Breast epithelium (tissue), 3 donors: Measurements from ENCODE around the gene EML1.

ENCODE experiments used
- POLR2A ChIP-seq: fragments of 450-650 bp; IDR thresholded peaks from one replicate; pipeline ENCODE4 v1.6.1; 2016; ENCODE audit warnings: antibody characterized with exemption, mild to moderate bottlenecking, moderate library complexity
- POLR2AphosphoS5 ChIP-seq, 3 donors: sonication (generic); formaldehyde crosslinking; IDR thresholded peaks; one replicate each; pipeline ENCODE4 v1.6.1; 2017; ENCODE audit warnings: antibody characterized with exemption in 3 of 3
- TF ChIP-seq, protein P1 (sequence below), 3 donors: fragments of 450-650 bp; IDR thresholded peaks; one replicate each; pipeline ENCODE4 v1.5.1; 2016 to 2017; ENCODE audit warnings: antibody characterized with exemption in 3 of 3, mild to moderate bottlenecking in 3 of 3, moderate library complexity in 3 of 3

DNA sequence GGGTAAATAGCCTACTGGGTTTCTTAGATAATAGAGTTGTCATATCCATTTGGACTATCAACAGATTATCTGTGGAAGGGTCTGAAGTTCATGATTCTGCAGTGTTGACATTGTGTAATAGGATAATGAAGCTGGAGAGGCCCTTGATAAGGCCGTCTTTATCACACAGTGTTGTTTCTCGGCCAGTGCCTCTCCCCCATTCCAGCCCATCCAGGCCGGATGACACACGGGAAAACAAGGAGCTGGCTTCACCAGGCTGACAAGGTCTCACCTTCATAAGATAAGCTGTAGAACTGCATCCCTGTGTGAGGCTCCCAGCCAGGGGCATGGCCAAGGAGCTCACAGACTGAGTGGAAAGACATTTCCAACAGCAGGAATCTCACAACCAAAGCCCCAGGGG is 8.7 kb upstream of the EML1 start:
- TF ChIP-seq, protein P1, sequence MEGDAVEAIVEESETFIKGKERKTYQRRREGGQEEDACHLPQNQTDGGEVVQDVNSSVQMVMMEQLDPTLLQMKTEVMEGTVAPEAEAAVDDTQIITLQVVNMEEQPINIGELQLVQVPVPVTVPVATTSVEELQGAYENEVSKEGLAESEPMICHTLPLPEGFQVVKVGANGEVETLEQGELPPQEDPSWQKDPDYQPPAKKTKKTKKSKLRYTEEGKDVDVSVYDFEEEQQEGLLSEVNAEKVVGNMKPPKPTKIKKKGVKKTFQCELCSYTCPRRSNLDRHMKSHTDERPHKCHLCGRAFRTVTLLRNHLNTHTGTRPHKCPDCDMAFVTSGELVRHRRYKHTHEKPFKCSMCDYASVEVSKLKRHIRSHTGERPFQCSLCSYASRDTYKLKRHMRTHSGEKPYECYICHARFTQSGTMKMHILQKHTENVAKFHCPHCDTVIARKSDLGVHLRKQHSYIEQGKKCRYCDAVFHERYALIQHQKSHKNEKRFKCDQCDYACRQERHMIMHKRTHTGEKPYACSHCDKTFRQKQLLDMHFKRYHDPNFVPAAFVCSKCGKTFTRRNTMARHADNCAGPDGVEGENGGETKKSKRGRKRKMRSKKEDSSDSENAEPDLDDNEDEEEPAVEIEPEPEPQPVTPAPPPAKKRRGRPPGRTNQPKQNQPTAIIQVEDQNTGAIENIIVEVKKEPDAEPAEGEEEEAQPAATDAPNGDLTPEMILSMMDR (IDR thresholded peaks at IDR 0.05): no peak
- TF ChIP-seq POLR2A: no peak
- no peak for TF ChIP-seq POLR2AphosphoS5 (IDR thresholded peaks at IDR 0.05)
